ENCODE results near the gene GLS. TPM values are rescaled to one million over a fixed set of nuclear protein-coding genes. Genes with fewer than 3 reads are reported as not detected.

The GLS gene
- total and polyA plus RNA-seq, 9 donors, result 20.2 to 141 (median 76.0) TPM

GRCh38 chr2:190999949-191000665 lies 119.5 kb downstream of the GLS start:
- Histone ChIP-seq H3K4me3 (no peak overlapping the region), H3K9me3 (no peaks in the 10 kb centered on the region), H3K27me3 (no peaks in the 10 kb centered on the region), H3K4me1 (ENCODE audit: insufficient read depth) (no peaks in the 10 kb centered on the region), H3K27ac (no peak overlapping the region), H3K36me3 (no peaks in the 10 kb centered on the region)
- WGBS, 3 donors, result 69 to 75% (median 71%) methylated on average over 9 of the region's 9 CpGs
- no peak for DNase-seq
- no peak for TF ChIP-seq POLR2A (IDR thresholded peaks at IDR 0.05)
- no peak for TF ChIP-seq CTCF (IDR thresholded peaks at IDR 0.05)
- TF ChIP-seq EP300 (IDR thresholded peaks at IDR 0.05), result no peak
- intact Hi-C loops (cut with DNase I), result no loop called here

GRCh38 chr2:191001032-191001431 lies 120.4 kb downstream of the GLS start:
- WGBS, 3 donors, result 63 to 74% (median 64%) methylated on average over 2 of the region's 2 CpGs
- Histone ChIP-seq H3K36me3 (no peaks in the 10 kb centered on the region), H3K27ac (no peak overlapping the region), H3K9me3 (no peaks in the 10 kb centered on the region), H3K4me1 (ENCODE audit: insufficient read depth) (no peaks in the 10 kb centered on the region), H3K27me3 (no peaks in the 10 kb centered on the region), H3K4me3 (no peak overlapping the region)
- DNase-seq, result no peak
- intact Hi-C loops (cut with DNase I), result no loop called here
- TF ChIP-seq CTCF (IDR thresholded peaks at IDR 0.05) (no peak), POLR2A (IDR thresholded peaks at IDR 0.05) (no peak), EP300 (IDR thresholded peaks at IDR 0.05) (no peak)

GRCh38 chr2:191001624-191002023 lies 121.0 kb downstream of the GLS start:
- TF ChIP-seq CTCF (IDR thresholded peaks at IDR 0.05) (no peak), EP300 (IDR thresholded peaks at IDR 0.05) (no peak), POLR2A (IDR thresholded peaks at IDR 0.05) (no peak)
- 90 to 94% (median 92%) methylated on average over 3 of the region's 3 CpGs for WGBS, 3 donors
- DNase-seq, result no peak
- Histone ChIP-seq H3K27me3 (no peaks in the 10 kb centered on the region), H3K9me3 (no peaks in the 10 kb centered on the region), H3K27ac (no peak overlapping the region), H3K4me1 (ENCODE audit: insufficient read depth) (no peaks in the 10 kb centered on the region), H3K4me3 (no peak overlapping the region), H3K36me3 (no peaks in the 10 kb centered on the region)
- intact Hi-C loops (cut with DNase I), result no loop called here

- intact Hi-C loops (cut with DNase I), result no loop called here
- no peaks in the 10 kb centered on the region for H3K36me3 ChIP-seq
- H3K27me3 ChIP-seq, result no peaks in the 10 kb centered on the region
- no peaks in the 10 kb centered on the region for H3K4me1 ChIP-seq (ENCODE audit: insufficient read depth)
- no peak overlapping the region for H3K4me3 ChIP-seq
- no peak overlapping the region for H3K27ac ChIP-seq
- no peak for TF ChIP-seq EP300 (IDR thresholded peaks at IDR 0.05)
- no peak for TF ChIP-seq POLR2A (IDR thresholded peaks at IDR 0.05)
- no peak for TF ChIP-seq CTCF (IDR thresholded peaks at IDR 0.05)
- no peaks in the 10 kb centered on the region for H3K9me3 ChIP-seq
- DNase-seq, result no peak
- 89 to 94% (median 92%) methylated on average over 6 of the region's 6 CpGs for WGBS, 3 donors
Measured at GRCh38 chr2:191003405-191004309, 123.0 kb downstream of the GLS start.
